ENCODE results near the gene SHH. TPM values are rescaled to one million over a fixed set of nuclear protein-coding genes. Genes with fewer than 3 reads are reported as not detected.
A peak's percentile ranks its signal among the peaks of the same experiment; 100 is the strongest.

The SHH gene
- total RNA-seq, 1 donor from 2014 or later = 0.25 TPM

- H3K4me3 ChIP-seq = no peak overlapping the region
- no peak overlapping the region for H3K27ac ChIP-seq
- H3K27me3 ChIP-seq = no peaks in the 10 kb centered on the region
- DNase-seq (ENCODE audit: extremely low spot score in 2 of 2) = peak; percentile 52 to 85
- TF ChIP-seq POLR2AphosphoS5 (IDR thresholded peaks at IDR 0.05; ENCODE audit: insufficient read depth in 1 of 2, low read depth in 1 of 2) (no peak), POLR2A (IDR thresholded peaks at IDR 0.05) (no peak), CTCF (IDR thresholded peaks at IDR 0.05) (no peak)
- H3K4me1 ChIP-seq = no peaks in the 10 kb centered on the region
- H3K36me3 ChIP-seq = no peaks in the 10 kb centered on the region
- no peaks in the 10 kb centered on the region for H3K9me3 ChIP-seq
- intact Hi-C loops (cut with DNase I) = no loop called here
Observed at GRCh38 chr7:155851892-155852291, 39.6 kb upstream of the SHH start.

DNA sequence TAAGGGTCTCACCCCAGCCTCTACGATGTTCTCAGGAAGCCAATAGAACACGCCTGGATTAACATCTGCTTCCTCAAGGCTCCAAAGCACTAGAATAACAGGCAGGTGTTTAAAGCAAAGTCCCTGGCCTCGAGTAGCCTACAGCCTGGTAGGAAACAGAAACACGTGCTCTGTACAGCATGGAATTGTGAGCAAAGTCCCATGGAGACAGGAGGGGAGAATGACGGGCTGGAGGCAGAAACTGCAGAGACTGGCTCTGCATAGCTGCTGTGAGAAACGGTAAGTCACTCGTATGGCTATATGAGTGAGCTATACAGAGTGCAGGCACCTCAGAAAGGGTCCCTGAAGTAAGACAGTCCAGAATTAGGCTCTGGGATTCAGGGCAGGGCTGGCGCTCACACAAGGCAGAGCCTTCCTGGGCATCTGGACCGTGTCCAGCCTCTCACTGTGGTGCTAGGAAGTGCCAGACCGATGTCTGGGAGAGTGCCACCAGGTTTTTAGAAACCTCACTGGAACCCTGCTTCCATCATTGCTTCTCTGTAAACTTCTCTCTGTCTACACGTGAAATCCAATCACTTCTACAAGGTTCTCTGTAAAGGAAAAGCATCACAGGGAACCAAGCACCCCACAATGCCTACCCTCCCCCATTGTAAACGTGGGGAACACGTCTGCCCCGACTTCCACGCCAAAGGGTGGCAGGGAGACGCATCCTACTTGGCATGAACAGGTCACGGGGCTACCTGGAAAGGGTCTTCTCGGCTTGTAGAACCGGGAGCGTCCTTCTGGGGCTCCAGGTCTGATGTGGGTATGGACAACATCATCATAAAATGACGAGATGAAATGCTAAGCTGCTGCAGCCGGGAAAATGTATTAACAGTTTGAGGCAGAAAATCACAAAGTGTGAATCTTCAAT lies 38.8 kb upstream of the SHH start:
- no peak for TF ChIP-seq POLR2AphosphoS5 (IDR thresholded peaks at IDR 0.05; ENCODE audit: insufficient read depth in 1 of 2, low read depth in 1 of 2)
- Histone ChIP-seq H3K36me3 (no peaks in the 10 kb centered on the region), H3K4me1 (no peaks in the 10 kb centered on the region), H3K27ac (no peak overlapping the region), H3K9me3 (no peaks in the 10 kb centered on the region), H3K4me3 (no peak overlapping the region), H3K27me3 (no peaks in the 10 kb centered on the region)
- DNase-seq (ENCODE audit: extremely low spot score in 2 of 2) = peak; percentile 76 to 93
- intact Hi-C loops (cut with DNase I) = no loop called here

DNA sequence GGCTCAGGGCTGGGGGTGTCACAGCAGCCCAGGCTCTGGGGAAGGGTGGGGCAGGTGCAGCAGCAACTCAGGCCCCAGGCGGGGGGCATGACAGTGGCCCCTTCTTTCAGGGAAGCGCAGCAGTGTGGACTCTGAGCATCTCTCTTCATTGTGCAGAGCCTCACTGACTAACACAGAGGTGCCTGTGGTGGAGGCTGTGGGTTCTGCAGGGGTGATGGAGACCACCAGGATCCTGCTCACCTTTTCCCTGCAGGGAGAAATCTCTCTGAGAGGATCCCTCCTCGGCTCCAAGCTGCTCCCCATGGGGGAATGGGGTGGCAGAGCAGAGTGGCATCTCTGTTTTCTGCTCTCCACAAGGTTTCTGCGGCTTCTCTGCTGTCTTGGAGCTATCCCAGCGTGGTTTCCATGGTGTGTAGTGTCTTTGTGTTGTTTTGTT lies 37.8 kb upstream of the SHH start:
- DNase-seq (ENCODE audit: extremely low spot score in 2 of 2) = peak in 1 of 2 donors; percentile 77
- Histone ChIP-seq H3K4me1 (no peaks in the 10 kb centered on the region), H3K4me3 (no peak overlapping the region), H3K27ac (no peak overlapping the region), H3K9me3 (no peaks in the 10 kb centered on the region), H3K36me3 (no peaks in the 10 kb centered on the region), H3K27me3 (no peaks in the 10 kb centered on the region)
- TF ChIP-seq POLR2AphosphoS5 (IDR thresholded peaks at IDR 0.05; ENCODE audit: insufficient read depth in 1 of 2, low read depth in 1 of 2) = no peak
- no peak for TF ChIP-seq POLR2A (IDR thresholded peaks at IDR 0.05)
- no peak for TF ChIP-seq CTCF (IDR thresholded peaks at IDR 0.05)
- intact Hi-C loops (cut with DNase I) = no loop called here

DNA sequence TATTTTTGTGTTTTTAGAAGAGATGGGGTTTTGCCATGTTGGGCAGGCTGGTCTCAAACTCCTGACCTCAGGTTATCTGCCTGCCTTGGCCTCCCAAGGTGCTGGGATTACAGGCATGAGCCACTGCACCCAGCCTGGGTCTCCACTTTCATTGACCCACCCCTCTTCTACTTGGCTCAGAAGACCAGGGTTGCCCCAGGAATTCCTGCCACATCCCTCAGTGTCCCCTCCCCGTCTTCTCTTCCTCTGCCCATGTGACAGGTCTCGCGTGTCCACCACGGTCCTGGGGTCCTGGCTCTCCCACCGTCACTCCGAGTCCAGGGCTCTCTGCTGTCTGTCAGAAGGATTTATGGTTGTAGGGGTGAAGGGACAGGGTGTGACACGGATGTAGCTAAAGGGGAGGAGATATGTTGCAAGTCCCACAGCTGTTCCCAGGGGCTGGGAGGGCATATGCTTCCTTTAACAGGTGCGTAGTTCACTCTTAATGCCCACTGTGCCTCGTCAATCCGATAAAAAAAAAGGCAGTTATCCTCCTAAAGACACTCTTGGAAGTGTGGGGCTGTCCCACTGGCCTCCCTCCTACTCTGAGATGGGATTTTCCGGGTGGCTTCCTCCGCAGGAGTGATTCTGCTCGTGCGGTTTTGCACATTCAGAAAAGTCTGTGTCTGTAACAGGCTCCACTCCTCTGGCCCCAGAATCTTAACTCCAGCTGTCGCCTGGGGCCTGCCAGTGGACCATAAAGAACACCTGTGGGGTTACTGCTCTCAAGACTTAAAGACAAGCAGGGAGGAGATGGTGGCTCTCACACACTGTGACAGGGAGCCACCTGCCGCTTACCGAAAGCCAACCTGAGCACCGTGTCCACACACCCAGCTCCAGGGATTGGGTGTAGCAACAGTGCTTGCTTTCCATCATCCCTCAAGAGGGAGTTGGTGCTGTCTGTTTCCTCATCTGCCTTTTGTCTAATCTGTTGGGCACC lies 36.7 kb upstream of the SHH start:
- no peak for DNase-seq (ENCODE audit: extremely low spot score in 2 of 2)
- intact Hi-C loops (cut with DNase I) = no loop called here
- no peak for TF ChIP-seq POLR2A (IDR thresholded peaks at IDR 0.05)
- no peak for TF ChIP-seq CTCF (IDR thresholded peaks at IDR 0.05)
- no peak for TF ChIP-seq POLR2AphosphoS5 (IDR thresholded peaks at IDR 0.05; ENCODE audit: insufficient read depth in 1 of 2, low read depth in 1 of 2)
- Histone ChIP-seq H3K4me1 (no peaks in the 10 kb centered on the region), H3K27me3 (no peaks in the 10 kb centered on the region), H3K9me3 (no peaks in the 10 kb centered on the region), H3K4me3 (no peak overlapping the region), H3K27ac (no peak overlapping the region), H3K36me3 (no peaks in the 10 kb centered on the region)

GRCh38 chr7:155847821-155848435 lies 35.7 kb upstream of the SHH start:
- H3K4me3 ChIP-seq = no peak overlapping the region
- no peaks in the 10 kb centered on the region for H3K9me3 ChIP-seq
- no peak for DNase-seq (ENCODE audit: extremely low spot score in 2 of 2)
- no peaks in the 10 kb centered on the region for H3K36me3 ChIP-seq
- H3K4me1 ChIP-seq = no peaks in the 10 kb centered on the region
- no peaks in the 10 kb centered on the region for H3K27me3 ChIP-seq
- no peak for TF ChIP-seq POLR2A (IDR thresholded peaks at IDR 0.05)
- no peak for TF ChIP-seq CTCF (IDR thresholded peaks at IDR 0.05)
- TF ChIP-seq POLR2AphosphoS5 (IDR thresholded peaks at IDR 0.05; ENCODE audit: insufficient read depth in 1 of 2, low read depth in 1 of 2) = no peak
- no peak overlapping the region for H3K27ac ChIP-seq
- intact Hi-C loops (cut with DNase I) = no loop called here

All from vagina (tissue), 2 donors.